HG03060 (cell line): ENCODE data around the gene DENND6A.

ENCODE experiments used
- ATAC-seq: cut with Tn5 transposase; IDR thresholded peaks from one replicate; pipeline ENCODE4 v1.9.1; 2021; ENCODE audit warnings: low read depth, moderate number of reproducible peaks; ENCODE audit not compliant: unreplicated experiment

The DENND6A gene

GRCh38 chr3:57699591-57699990 is 6.7 kb upstream of the DENND6A start:
- no peak for ATAC-seq

- ATAC-seq: no peak
These were observed 4.0 kb upstream of the DENND6A start for GRCh38 chr3:57696801-57697321.

GRCh38 chr3:57694146-57694545 is 1.3 kb upstream of the DENND6A start:
- ATAC-seq: no peak

GRCh38 chr3:57692133-57692395 is 813 bp downstream of the DENND6A start:
- peak; percentile 1 for ATAC-seq

GRCh38 chr3:57691411-57692132 is 1.3 kb downstream of the DENND6A start:
- ATAC-seq: no peak

GRCh38 chr3:57689367-57690053 is 3.4 kb downstream of the DENND6A start:
- ATAC-seq: no peak

- no peak for ATAC-seq
These were observed 4.6 kb downstream of the DENND6A start for GRCh38 chr3:57688291-57688690.

- ATAC-seq: no peak
These were observed 9.6 kb downstream of the DENND6A start for GRCh38 chr3:57683286-57683685.

- ATAC-seq: no peak
These were observed 10.6 kb downstream of the DENND6A start for GRCh38 chr3:57682284-57682683.

- no peak for ATAC-seq
These were observed 11.2 kb downstream of the DENND6A start for GRCh38 chr3:57681691-57682090.

GRCh38 chr3:57680046-57680445 is 12.8 kb downstream of the DENND6A start:
- no peak for ATAC-seq

- no peak for ATAC-seq
These were observed 17.3 kb downstream of the DENND6A start for GRCh38 chr3:57675530-57675929.

GRCh38 chr3:57673156-57673555 is 19.7 kb downstream of the DENND6A start:
- no peak for ATAC-seq

GRCh38 chr3:57670543-57670942 is 22.3 kb downstream of the DENND6A start:
- no peak for ATAC-seq

- no peak for ATAC-seq
These were observed 31.5 kb downstream of the DENND6A start for GRCh38 chr3:57661404-57661803.

GRCh38 chr3:57659806-57660439 is 33.0 kb downstream of the DENND6A start:
- ATAC-seq: no peak

GRCh38 chr3:57659004-57659673 is 33.7 kb downstream of the DENND6A start:
- ATAC-seq: no peak

- ATAC-seq: no peak
These were observed 34.3 kb downstream of the DENND6A start for GRCh38 chr3:57658536-57658935.

- ATAC-seq: no peak
These were observed 37.1 kb downstream of the DENND6A start for GRCh38 chr3:57655727-57656126.

- ATAC-seq: no peak
These were observed 38.6 kb downstream of the DENND6A start for GRCh38 chr3:57654267-57654666.

GRCh38 chr3:57652203-57652602 is 40.7 kb downstream of the DENND6A start:
- ATAC-seq: no peak
